Measurements from ENCODE around the gene ELOB. TPM values are rescaled to one million over a fixed set of nuclear protein-coding genes. Genes with fewer than 3 reads are reported as not detected.

The ELOB gene
- total and polyA plus RNA-seq, 5 donors, result 235 to 625 (median 293) TPM

DNA sequence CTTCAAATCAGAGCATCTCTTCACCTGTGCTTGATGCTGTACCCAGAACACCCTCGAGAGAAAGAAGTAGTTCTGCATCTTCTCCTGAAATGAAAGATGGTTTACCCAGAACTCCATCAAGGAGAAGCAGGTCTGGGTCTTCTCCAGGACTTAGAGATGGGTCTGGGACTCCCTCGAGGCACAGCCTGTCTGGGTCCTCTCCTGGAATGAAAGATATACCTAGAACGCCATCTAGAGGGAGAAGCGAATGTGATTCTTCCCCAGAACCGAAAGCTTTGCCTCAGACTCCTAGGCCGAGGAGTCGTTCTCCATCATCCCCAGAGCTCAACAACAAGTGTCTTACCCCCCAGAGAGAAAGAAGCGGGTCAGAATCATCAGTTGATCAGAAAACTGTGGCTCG is 12.4 kb downstream of the ELOB start:
- DNase-seq (peak in 2 of 3 donors; percentile 3 to 4), ATAC-seq (no peak)
- no peaks in the 10 kb centered on the region for H3K9me3 ChIP-seq (ENCODE audit: control insufficient read depth, low read length)
- no peak overlapping the region for H3K27ac ChIP-seq (ENCODE audit: low read length)
- H3K27me3 ChIP-seq (ENCODE audit: control insufficient read depth, insufficient read depth), result no peaks in the 10 kb centered on the region
- H3K4me3 ChIP-seq (ENCODE audit: low read length), result no peak overlapping the region
- 97% methylated on average over 9 of the region's 9 CpGs for WGBS
- intact Hi-C loops (cut with DNase I), result no loop called here
- no peaks in the 10 kb centered on the region for H3K4me1 ChIP-seq (ENCODE audit: control insufficient read depth, insufficient read depth, low read length)

DNA sequence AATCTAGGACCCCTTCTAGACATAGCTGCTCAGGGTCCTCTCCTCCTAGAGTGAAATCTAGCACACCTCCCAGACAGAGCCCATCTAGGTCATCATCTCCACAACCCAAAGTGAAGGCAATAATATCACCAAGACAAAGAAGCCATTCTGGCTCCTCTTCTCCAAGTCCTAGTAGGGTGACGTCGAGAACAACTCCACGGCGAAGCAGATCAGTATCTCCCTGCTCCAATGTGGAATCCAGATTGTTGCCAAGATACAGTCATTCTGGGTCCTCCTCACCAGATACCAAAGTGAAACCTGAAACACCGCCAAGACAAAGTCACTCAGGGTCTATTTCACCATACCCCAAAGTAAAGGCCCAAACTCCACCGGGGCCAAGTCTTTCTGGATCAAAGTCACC is 13.9 kb downstream of the ELOB start:
- Histone ChIP-seq H3K9me3 (ENCODE audit: control insufficient read depth, low read length) (no peaks in the 10 kb centered on the region), H3K27ac (ENCODE audit: low read length) (no peak overlapping the region), H3K4me1 (ENCODE audit: control insufficient read depth, insufficient read depth, low read length) (no peaks in the 10 kb centered on the region), H3K27me3 (ENCODE audit: control insufficient read depth, insufficient read depth) (no peaks in the 10 kb centered on the region), H3K4me3 (ENCODE audit: low read length) (no peak overlapping the region)
- DNase-seq (peak in 1 of 3 donors; percentile 10), ATAC-seq (no peak)
- intact Hi-C loops (cut with DNase I), result no loop called here
- 92% methylated on average over 6 of the region's 6 CpGs for WGBS

DNA sequence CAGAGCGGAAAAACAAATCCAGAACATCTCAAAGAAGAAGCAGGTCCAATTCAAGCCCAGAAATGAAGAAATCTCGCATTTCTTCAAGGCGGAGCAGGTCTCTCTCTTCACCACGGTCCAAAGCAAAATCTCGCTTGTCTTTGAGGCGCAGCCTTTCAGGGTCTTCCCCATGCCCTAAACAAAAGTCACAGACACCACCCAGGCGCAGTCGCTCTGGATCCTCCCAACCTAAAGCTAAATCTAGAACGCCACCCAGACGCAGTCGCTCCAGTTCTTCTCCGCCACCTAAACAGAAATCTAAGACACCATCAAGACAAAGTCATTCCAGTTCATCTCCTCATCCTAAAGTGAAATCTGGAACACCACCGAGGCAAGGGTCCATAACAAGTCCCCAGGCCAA is 14.4 kb downstream of the ELOB start:
- no peak for ATAC-seq
- over 99% methylated on average over 13 of the region's 13 CpGs for WGBS
- peak in 2 of 3 donors; percentile 4 to 37 for DNase-seq
- intact Hi-C loops (cut with DNase I), result no loop called here
- H3K27me3 ChIP-seq (ENCODE audit: control insufficient read depth, insufficient read depth), result no peaks in the 10 kb centered on the region
- H3K9me3 ChIP-seq (ENCODE audit: control insufficient read depth, low read length), result no peaks in the 10 kb centered on the region
- no peak overlapping the region for H3K27ac ChIP-seq (ENCODE audit: low read length)
- H3K4me1 ChIP-seq (ENCODE audit: control insufficient read depth, insufficient read depth, low read length), result no peaks in the 10 kb centered on the region
- H3K4me3 ChIP-seq (ENCODE audit: low read length), result no peak overlapping the region

- peak in 2 of 3 donors; percentile 40 to 48 for DNase-seq
- Histone ChIP-seq H3K27me3 (ENCODE audit: control insufficient read depth, insufficient read depth) (no peaks in the 10 kb centered on the region), H3K9me3 (ENCODE audit: control insufficient read depth, low read length) (no peaks in the 10 kb centered on the region), H3K27ac (ENCODE audit: low read length) (no peak overlapping the region), H3K4me1 (ENCODE audit: control insufficient read depth, insufficient read depth, low read length) (peaks cover 3% of the 10 kb centered on the region), H3K4me3 (ENCODE audit: low read length) (no peak overlapping the region)
- intact Hi-C loops (cut with DNase I), result no loop called here
- WGBS, result 98% methylated on average over 42 of the region's 42 CpGs
- peak; percentile 6 to 27 for ATAC-seq
These were observed 15.0 kb downstream of the ELOB start for GRCh38 chr16:2761886-2762583.

DNA sequence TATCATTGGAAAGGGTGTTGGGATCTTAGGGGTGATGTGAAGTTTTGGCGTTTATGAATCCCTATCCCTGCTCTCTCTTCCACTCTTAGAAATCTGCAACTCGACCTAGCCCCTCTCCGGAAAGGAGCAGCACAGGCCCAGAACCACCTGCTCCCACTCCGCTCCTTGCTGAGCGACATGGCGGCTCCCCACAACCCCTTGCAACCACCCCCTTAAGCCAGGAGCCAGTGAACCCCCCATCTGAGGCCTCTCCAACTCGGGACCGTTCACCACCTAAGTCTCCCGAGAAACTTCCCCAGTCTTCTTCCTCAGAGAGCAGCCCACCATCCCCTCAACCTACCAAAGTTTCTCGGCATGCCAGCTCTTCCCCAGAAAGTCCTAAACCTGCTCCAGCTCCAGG is 15.6 kb downstream of the ELOB start:
- intact Hi-C loops (cut with DNase I), result no loop called here
- DNase-seq (peak in 2 of 3 donors; percentile 3 to 28), ATAC-seq (peak in 1 of 2 donors; percentile 10)
- H3K4me3 ChIP-seq (ENCODE audit: low read length), result no peak overlapping the region
- H3K4me1 ChIP-seq (ENCODE audit: control insufficient read depth, insufficient read depth, low read length), result peaks cover 5% of the 10 kb centered on the region
- no peaks in the 10 kb centered on the region for H3K9me3 ChIP-seq (ENCODE audit: control insufficient read depth, low read length)
- 97% methylated on average over 10 of the region's 10 CpGs for WGBS
- no peak overlapping the region for H3K27ac ChIP-seq (ENCODE audit: low read length)
- no peaks in the 10 kb centered on the region for H3K27me3 ChIP-seq (ENCODE audit: control insufficient read depth, insufficient read depth)

DNA sequence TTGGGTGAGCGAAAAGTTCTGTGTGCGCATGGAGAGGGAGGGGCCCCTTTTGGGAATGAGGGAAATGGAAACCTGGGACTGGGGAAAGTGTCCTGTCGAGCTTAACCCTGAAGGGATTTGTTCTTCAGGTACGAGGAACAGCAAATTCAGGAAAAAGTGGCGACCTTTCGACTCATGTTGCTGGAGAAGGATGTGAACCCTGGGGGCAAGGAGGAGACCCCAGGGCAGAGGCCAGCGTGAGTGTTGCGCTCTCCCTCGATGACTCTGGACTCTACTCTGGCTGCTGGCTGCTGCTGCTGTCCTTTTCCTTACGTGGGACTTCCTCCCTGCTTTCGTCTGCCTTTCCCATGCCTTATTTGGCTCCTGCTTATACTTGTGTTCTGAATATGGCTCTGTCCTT is 19.7 kb downstream of the ELOB start:
- intact Hi-C loops (cut with DNase I), result no loop called here
- peaks cover 17% of the 10 kb centered on the region for H3K4me1 ChIP-seq (ENCODE audit: control insufficient read depth, insufficient read depth, low read length)
- ATAC-seq, result no peak
- 68% methylated on average over 11 of the region's 11 CpGs for WGBS
- DNase-seq, result peak in 1 of 3 donors; percentile 16
- no peaks in the 10 kb centered on the region for H3K27me3 ChIP-seq (ENCODE audit: control insufficient read depth, insufficient read depth)
- no peaks in the 10 kb centered on the region for H3K9me3 ChIP-seq (ENCODE audit: control insufficient read depth, low read length)
- no peak overlapping the region for H3K27ac ChIP-seq (ENCODE audit: low read length)
- no peak overlapping the region for H3K4me3 ChIP-seq (ENCODE audit: low read length)

DNA sequence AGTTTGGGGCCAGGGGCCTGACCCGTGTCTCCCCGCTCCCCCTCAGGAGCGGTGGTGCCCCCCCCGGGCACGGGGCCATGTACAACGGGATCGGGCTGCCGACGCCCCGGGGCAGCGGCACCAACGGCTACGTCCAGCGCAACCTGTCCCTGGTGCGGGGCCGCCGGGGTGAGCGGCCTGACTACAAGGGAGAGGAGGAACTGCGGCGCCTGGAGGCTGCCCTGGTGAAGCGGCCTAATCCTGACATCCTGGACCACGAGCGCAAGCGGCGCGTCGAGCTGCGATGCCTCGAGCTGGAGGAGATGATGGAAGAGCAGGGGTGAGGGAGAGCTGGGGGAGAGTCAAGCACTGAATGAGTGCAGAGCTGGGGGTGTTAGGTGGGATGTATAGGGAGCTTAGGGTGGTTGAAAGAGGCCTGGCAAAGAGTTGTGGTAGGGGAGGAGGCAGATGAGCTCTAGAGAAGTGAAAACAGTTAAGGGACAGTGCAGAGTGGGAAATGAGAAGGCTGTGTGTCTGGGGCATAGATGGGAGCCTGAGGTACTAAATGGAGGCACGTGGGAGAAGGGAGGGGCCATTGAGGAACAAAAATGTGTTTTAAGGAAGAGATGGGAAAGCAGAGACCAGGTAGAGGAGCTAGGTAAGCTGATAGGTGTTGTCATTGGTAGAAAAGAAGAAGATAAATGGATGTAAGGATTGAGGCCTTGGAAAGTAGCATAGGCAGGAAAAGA is 20.6 kb downstream of the ELOB start:
- ATAC-seq (no peak), DNase-seq (no peak)
- H3K27ac ChIP-seq (ENCODE audit: low read length), result no peak overlapping the region
- H3K27me3 ChIP-seq (ENCODE audit: control insufficient read depth, insufficient read depth), result no peaks in the 10 kb centered on the region
- 88% methylated on average over 30 of the region's 30 CpGs for WGBS
- peaks cover 20% of the 10 kb centered on the region for H3K4me1 ChIP-seq (ENCODE audit: control insufficient read depth, insufficient read depth, low read length)
- intact Hi-C loops (cut with DNase I), result no loop called here
- no peak overlapping the region for H3K4me3 ChIP-seq (ENCODE audit: low read length)
- H3K9me3 ChIP-seq (ENCODE audit: control insufficient read depth, low read length), result no peaks in the 10 kb centered on the region

DNA sequence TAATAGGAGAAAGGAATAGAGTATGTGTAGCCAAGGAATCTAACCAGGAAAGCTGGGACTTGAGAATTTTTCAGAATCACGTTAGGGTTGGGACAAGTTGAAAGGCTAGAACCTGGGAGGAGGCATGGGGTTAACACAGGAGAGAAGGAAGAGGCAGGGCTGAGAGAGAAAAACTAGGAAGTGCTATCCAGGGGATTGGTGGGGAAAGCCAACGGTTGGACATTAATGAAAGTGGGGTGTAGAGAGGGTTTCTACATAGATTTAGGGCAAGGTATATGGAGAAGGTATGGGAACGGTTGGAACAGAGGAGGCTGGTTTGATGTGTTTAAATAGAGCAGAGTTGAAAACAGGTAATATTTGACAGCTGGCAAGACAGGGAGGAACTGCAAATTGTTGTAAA is 21.9 kb downstream of the ELOB start:
- H3K27ac ChIP-seq (ENCODE audit: low read length), result no peak overlapping the region
- ATAC-seq (no peak), DNase-seq (no peak)
- 14% methylated on average over 3 of the region's 3 CpGs for WGBS
- no peaks in the 10 kb centered on the region for H3K27me3 ChIP-seq (ENCODE audit: control insufficient read depth, insufficient read depth)
- intact Hi-C loops (cut with DNase I), result no loop called here
- H3K4me1 ChIP-seq (ENCODE audit: control insufficient read depth, insufficient read depth, low read length), result peaks cover 20% of the 10 kb centered on the region
- peak overlapping the region; percentile 90 for H3K4me3 ChIP-seq (ENCODE audit: low read length)
- H3K9me3 ChIP-seq (ENCODE audit: control insufficient read depth, low read length), result no peaks in the 10 kb centered on the region

DNA sequence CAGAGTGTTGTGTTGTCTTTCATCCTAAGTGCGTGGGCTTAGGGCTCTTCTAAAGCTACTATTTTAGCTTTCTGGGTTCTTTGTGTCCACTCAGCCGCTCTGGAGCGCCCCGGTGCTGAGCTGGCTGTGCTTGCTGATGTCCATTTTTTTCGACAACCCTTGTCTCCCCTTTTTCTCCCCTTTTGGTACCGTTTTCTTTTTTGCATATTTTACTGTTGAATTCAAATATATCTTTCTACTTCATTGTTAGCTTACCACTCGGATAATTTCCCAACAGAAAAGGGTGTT is 23.4 kb downstream of the ELOB start:
- no peaks in the 10 kb centered on the region for H3K27me3 ChIP-seq (ENCODE audit: control insufficient read depth, insufficient read depth)
- no peaks in the 10 kb centered on the region for H3K9me3 ChIP-seq (ENCODE audit: control insufficient read depth, low read length)
- DNase-seq (peak in 1 of 3 donors; percentile 10), ATAC-seq (no peak)
- H3K27ac ChIP-seq (ENCODE audit: low read length), result peak overlapping the region; percentile 98
- 2% methylated on average over 7 of the region's 7 CpGs for WGBS
- intact Hi-C loops (cut with DNase I), result no loop called here
- H3K4me1 ChIP-seq (ENCODE audit: control insufficient read depth, insufficient read depth, low read length), result peaks cover 20% of the 10 kb centered on the region
- H3K4me3 ChIP-seq (ENCODE audit: low read length), result peak overlapping the region; percentile 90

GRCh38 chr16:2752850-2753732 is 24.0 kb downstream of the ELOB start:
- Histone ChIP-seq H3K9me3 (ENCODE audit: control insufficient read depth, low read length) (no peaks in the 10 kb centered on the region), H3K27me3 (ENCODE audit: control insufficient read depth, insufficient read depth) (no peaks in the 10 kb centered on the region), H3K27ac (ENCODE audit: low read length) (peak overlapping the region; percentile 98), H3K4me1 (ENCODE audit: control insufficient read depth, insufficient read depth, low read length) (peaks cover 20% of the 10 kb centered on the region), H3K4me3 (ENCODE audit: low read length) (peak overlapping the region; percentile 90)
- intact Hi-C loops (cut with DNase I), result no loop called here
- WGBS, result under 1% methylated on average over 80 of the region's 82 CpGs
- DNase-seq (peak; percentile 86 to 96 (median 94)), ATAC-seq (peak; percentile 79 to 87)
